ENCODE measurements around the gene PI4K2A.
A peak's percentile ranks its signal among the peaks of the same experiment; 100 is the strongest.

The PI4K2A gene

GRCh38 chr10:97640174-97640867 lies at the start of gene PI4K2A:
TSS of gene PI4K2A (plus strand) at chr10:97640671. CDS start at chr10:97640743, 72 bp downstream.
- peak; percentile 28 for DNase-seq

GRCh38 chr10:97590748-97591495 lies 49.5 kb upstream of the PI4K2A start:
- DNase-seq, result no peak

GRCh38 chr10:97593421-97593820 lies 47.0 kb upstream of the PI4K2A start:
- DNase-seq, result no peak

GRCh38 chr10:97596101-97597082 lies 44.1 kb upstream of the PI4K2A start:
- DNase-seq, result no peak

- no peak for DNase-seq
Measured at GRCh38 chr10:97597778-97598177, 42.7 kb upstream of the PI4K2A start.

- DNase-seq, result no peak
Measured at GRCh38 chr10:97598407-97599271, 41.8 kb upstream of the PI4K2A start.

- no peak for DNase-seq
Measured at GRCh38 chr10:97599272-97599619, 41.2 kb upstream of the PI4K2A start.

- no peak for DNase-seq
Measured at GRCh38 chr10:97600616-97601015, 39.9 kb upstream of the PI4K2A start.

GRCh38 chr10:97601268-97602215 lies 38.9 kb upstream of the PI4K2A start:
- DNase-seq, result no peak

GRCh38 chr10:97607095-97607636 lies 33.3 kb upstream of the PI4K2A start:
- DNase-seq, result no peak

- DNase-seq, result no peak
Measured at GRCh38 chr10:97608991-97609561, 31.4 kb upstream of the PI4K2A start.

GRCh38 chr10:97611473-97611872 lies 29.0 kb upstream of the PI4K2A start:
- DNase-seq, result no peak

GRCh38 chr10:97612386-97612785 lies 28.1 kb upstream of the PI4K2A start:
- DNase-seq, result no peak

- DNase-seq, result no peak
Measured at GRCh38 chr10:97618285-97618684, 22.2 kb upstream of the PI4K2A start.

- no peak for DNase-seq
Measured at GRCh38 chr10:97618733-97619132, 21.7 kb upstream of the PI4K2A start.

GRCh38 chr10:97623277-97623676 lies 17.2 kb upstream of the PI4K2A start:
- no peak for DNase-seq

- DNase-seq, result no peak
Measured at GRCh38 chr10:97627731-97628130, 12.7 kb upstream of the PI4K2A start.

- no peak for DNase-seq
Measured at GRCh38 chr10:97628228-97628627, 12.2 kb upstream of the PI4K2A start.

- DNase-seq, result no peak
Measured at GRCh38 chr10:97629289-97629688, 11.2 kb upstream of the PI4K2A start.

- no peak for DNase-seq
Measured at GRCh38 chr10:97631098-97631497, 9.4 kb upstream of the PI4K2A start.

All from cortex of kidney (tissue), 1 donor.